ENCODE results near the gene MINK1.
A peak's percentile ranks its signal among the peaks of the same experiment; 100 is the strongest.
"Not testable (repeated sequence)": the region's sequence is repeated elsewhere in the genome, so short reads cannot be mapped to it uniquely, and the experiment has no call there.

Gene MINK1

DNA sequence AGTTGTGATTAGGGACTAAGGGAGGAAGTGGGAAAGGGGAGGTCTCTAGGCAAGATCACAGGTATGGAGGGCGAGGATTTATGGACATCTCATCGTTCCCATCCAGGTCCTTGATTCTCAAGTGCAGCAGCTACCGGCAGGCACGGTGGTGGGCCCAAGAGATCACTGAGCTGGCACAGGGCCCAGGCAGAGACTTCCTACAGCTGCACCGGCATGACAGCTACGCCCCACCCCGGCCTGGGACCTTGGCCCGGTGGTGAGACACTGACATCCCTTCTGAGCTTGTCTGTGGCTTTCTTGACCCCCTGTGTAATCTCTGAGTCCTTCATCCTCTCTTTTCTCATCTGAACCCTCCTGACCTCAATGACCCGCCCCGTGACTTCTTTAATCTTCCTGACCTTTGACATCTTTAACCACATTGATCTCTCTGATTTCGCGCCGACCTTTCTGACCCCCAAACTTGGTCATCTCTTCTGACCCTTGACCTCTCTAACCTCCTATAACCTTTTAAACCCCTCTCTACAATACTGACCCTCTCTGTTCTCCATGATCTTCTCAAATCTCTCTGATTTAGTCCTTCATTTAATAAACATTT lies 22.3 kb upstream of the MINK1 start:
- no peak for DNase-seq (ENCODE audit: low read depth, low spot score)
- peak overlapping the region; percentile 35 for H3K27ac ChIP-seq

DNA sequence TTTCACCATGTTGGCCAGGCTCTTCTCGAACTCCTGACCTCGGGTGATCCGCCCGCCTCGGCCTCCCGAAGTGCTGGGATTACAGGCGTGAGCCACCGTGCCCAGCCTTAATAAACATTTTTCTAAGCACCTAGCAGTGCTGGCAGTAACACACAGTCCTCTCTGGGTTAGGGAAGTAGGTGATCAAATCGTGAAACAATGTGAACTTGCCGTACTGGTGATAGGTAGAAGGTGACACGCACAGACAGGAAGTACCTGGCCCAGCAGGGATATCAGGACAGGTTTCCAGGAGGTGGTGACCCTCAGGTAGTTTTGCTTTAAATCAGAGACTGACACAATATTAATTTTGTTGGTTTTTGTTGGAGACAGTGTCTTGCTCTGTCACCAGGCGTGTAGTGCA lies 21.7 kb upstream of the MINK1 start:
- no peak for DNase-seq (ENCODE audit: low read depth, low spot score)
- H3K27ac ChIP-seq, result peak overlapping the region; percentile 35

DNA sequence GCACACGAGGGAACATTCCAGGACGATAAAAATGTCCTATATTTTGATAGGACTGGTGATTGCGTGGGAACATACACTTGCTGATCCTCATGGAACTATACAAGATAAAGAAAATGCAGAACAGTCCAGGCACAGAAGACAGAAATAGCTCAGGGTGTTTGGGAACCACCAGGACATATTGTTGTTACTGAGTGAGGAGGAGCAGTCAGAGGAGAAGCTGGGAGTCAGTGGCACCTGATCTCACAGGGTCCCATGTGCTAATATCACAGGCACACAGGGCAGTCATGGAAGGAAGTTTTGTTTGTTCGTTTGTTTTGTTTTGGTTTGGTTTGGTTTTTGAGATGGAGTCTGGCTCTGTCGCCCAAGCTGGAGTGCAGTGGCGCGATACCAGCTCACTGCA lies 20.4 kb upstream of the MINK1 start:
- no peak overlapping the region for H3K27ac ChIP-seq

DNA sequence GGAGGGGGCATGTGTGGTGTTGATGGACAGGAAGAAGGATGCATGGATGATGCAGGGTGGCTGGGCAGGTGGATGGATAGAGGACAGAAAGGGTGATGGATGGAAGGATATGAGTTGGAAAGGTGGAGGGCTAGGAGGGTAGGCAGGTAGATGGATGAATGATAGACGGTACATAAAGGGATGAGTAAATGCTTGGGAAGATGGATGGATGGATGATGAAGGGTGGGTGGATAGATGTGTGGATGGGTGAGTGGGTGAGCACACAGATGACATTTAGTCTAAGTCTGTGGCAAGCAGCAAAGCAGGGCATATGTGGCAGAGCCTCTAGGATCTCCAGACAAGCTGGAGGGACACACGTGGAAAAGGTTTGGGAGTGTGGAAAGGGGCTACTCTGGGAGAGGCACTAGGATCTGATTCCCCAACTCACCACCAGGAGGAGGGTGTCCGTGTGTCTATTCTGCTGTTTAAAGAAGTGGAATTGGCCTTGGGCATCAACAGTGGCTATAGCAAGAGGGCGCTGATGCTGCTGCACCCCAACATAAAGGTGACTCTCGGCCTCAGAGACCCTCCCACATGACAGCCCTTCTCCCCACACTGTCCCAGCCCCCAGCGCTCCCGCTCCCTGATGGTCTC lies 18.0 kb upstream of the MINK1 start:
- no peak for DNase-seq (ENCODE audit: low read depth, low spot score)
- H3K27ac ChIP-seq, result no peak overlapping the region

More for the DNA sequence above, 20.4 kb upstream of the MINK1 start:
- DNase-seq (ENCODE audit: low read depth, low spot score), result no peak

DNA sequence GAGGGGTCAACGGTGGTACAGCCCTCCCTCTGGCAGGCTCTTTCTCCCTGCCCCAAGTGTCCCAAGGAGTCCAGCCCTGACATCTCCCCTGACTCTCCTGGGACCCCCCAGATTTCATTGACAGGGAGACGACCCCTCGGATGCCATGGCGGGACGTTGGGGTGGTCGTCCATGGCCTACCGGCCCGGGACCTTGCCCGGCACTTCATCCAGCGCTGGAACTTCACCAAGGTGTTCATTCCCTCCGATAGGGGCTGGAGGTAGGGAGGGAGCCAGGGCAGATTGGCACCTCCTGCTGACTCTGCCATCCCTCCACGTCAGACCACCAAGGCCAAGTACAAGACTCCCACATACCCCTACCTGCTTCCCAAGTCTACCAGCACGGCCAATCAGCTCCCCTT lies 16.3 kb upstream of the MINK1 start:
- no peak overlapping the region for H3K27ac ChIP-seq
- no peak for DNase-seq (ENCODE audit: low read depth, low spot score)

DNA sequence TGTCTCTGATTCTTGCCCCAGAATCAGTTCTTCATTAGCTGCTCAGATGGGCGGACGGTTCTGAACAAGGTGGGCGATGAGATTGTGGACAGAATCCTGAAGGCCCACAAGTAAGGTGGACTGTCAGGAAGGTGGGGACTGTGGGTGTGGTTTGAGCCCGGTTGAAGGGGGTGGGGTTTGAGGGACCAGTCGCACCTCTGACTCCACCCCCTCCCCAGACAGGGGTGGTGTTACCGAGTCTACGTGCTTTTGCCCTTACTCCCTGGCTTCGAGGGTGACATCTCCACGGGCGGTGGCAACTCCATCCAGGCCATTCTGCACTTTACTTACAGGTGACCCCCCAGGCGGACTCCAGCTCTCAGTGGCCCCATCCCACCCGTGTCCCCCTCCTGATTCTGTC lies 14.9 kb upstream of the MINK1 start:
- DNase-seq (ENCODE audit: low read depth, low spot score), result no peak
- H3K27ac ChIP-seq, result no peak overlapping the region

DNA sequence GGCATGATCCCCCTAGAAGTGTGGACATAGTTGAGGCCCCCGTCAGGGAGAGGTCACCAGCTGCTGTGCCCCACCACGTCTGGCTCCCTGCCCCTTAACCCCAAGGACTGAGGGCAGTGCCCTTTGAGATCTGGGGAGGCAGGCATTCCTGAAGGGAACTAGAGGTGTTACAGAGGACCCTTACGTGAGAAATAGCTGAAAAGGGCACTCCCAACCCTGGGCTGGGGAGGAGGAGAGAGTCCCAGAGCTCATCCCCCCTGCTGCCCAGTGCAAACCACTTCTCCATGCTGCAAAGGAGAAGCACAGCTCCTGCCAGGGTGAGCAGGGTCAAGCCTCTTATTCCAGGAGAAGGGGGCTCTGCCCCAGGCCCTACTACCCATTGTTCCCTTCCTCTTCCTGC lies 10.3 kb upstream of the MINK1 start:
- H3K27ac ChIP-seq, result no peak overlapping the region
- DNase-seq (ENCODE audit: low read depth, low spot score), result no peak

DNA sequence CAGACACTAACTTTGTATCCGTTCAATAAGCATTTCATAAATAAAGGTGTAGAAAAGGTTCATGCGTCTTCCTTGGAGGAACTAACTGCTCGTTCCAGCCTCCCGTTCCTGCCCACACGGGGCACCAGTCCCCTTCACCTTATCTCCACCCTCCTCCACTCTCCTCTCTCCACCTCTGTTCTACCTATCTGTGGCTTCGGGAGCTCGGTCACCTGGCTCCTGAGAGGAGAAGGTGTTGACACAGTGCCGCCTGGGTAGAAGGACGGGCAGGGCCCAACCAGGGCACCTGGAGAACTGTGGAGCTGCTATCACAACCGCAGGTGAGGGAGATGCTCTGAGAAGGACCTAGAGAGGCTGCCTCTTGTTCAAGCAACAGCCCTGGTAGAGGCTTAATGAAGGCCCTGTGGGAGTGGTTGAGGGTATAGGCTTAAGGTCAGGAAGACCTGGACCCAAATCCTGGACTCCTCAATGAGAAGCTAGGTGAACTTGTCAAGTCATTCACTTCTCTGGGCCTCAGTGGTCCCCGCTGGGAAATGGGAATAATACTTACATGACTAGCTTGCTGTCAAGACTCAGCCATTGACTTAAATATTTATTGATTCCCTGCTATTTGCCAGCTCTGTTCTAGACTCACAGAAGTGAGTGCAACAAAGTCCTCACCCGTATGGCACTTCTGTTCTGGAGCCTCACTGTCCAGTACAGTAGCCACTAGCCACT lies 9.6 kb upstream of the MINK1 start:
- H3K27ac ChIP-seq, result no peak overlapping the region
- no peak for DNase-seq (ENCODE audit: low read depth, low spot score)

DNA sequence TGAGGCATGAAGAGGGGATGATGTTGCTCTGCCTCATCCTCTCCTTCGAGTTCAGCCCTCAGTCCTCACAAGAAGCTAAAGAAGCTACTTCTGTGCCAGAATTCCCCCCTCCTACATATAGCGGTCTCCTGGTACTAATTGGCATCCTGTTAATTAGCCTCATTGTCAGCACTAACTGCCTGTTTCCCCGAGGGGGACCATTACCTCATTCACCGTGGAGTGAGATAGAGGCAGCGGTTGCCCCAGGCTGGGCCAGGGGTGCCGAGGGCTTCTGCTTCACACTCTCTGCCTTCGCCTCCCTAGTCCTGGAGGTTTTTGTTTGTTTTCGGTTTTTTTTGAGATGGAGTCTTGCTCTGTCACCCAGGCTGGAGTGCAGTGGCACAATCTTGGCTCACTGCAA lies 5.7 kb upstream of the MINK1 start:
- DNase-seq (ENCODE audit: low read depth, low spot score), result no peak
- no peak overlapping the region for H3K27ac ChIP-seq

DNA sequence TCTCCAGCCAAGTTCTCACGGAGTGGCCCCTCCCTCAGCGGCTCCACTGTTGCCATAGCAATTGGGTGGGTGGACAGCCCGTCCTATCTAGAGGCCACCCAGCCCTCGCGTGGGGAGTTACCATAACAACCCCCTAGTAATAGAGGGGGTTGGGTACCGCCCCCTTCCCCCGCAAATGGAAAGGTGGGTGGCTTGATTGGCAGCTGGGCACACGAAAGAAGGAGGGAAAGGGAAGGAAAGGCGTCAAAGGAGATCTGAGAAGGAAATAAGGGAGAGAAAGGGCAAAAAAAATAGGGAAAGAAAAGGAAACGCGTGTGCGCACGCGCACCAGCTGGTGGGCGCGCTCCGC lies 337 bp upstream of the MINK1 start:
- peak overlapping the region; percentile 86 for H3K27ac ChIP-seq
- not testable (repeated sequence) for DNase-seq (ENCODE audit: low read depth, low spot score)

DNA sequence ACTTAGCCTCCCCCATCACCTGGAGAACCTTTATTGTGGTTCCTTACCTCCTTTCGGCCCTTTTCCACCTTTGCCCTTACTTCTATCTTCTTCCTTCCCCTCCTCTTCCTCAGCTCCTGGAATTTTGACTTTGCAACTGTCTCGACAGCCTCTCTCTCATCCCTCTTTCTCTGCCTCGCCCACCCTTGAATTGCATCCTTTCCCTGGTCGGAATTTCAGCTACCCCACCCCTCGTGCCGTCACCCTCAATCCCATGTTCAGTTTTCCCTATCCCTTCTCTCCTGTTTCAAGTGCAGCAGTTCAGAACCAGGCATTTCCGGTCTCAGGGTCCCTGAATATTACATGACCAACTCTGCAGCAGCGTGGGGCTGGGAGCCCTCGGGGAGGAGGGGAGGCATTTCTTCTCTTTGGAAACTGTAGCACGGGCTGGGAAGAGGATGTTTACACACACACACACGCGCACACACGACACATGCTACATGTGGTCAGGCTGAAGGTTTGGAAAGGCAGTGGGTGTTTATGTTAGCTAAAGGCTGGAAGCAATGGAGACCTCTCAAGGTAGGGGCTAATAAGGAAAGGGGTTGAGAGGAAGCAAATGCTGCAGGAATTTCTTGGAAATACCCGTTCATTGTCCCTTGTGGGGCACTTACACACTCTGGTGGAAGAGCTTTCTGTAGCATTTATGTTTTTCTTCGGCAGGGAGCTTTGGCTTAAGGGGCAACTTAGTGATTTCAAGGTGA lies 971 bp downstream of the MINK1 start:
- no peak for DNase-seq (ENCODE audit: low read depth, low spot score)
- peak overlapping the region; percentile 86 for H3K27ac ChIP-seq

DNA sequence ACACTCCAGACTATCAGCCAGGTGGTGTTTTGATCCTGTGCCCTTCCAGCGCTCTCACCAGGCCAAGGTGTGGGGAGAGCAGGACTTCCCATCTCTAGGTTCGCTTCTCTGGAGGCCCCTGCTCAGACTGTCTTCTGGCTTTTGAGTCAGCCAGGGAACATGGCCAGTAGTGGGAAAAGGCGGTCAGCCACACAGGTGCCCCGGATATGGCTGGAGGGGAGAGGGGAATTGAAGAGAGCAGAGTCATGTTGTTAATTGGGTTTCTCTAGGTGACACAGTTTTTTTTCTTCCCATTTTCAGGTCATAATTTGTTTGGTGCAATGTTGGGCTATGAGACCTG lies 1.5 kb downstream of the MINK1 start:
- peak overlapping the region; percentile 86 for H3K27ac ChIP-seq
- DNase-seq (ENCODE audit: low read depth, low spot score), result no peak

DNA sequence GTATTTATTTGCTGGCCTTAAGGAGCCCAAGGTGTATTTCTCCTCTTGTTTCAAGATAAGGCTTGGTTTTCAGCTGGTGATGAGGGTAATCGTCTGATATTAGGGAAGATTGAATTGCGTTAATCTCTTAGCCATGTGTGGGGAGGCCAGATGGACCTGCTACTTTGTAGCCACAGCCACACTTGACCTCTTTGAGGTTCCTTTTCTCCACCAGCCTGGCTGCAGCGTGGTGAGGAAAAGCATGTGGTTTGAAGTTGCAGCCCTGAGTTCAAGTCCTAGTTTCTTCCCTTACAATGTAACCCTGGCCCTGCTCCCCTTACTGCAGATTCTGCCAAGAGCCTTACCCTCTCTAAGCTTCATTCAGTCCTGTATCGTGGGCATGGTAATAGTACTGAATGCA lies 3.1 kb downstream of the MINK1 start:
- DNase-seq (ENCODE audit: low read depth, low spot score), result no peak
- no peak overlapping the region for H3K27ac ChIP-seq

DNA sequence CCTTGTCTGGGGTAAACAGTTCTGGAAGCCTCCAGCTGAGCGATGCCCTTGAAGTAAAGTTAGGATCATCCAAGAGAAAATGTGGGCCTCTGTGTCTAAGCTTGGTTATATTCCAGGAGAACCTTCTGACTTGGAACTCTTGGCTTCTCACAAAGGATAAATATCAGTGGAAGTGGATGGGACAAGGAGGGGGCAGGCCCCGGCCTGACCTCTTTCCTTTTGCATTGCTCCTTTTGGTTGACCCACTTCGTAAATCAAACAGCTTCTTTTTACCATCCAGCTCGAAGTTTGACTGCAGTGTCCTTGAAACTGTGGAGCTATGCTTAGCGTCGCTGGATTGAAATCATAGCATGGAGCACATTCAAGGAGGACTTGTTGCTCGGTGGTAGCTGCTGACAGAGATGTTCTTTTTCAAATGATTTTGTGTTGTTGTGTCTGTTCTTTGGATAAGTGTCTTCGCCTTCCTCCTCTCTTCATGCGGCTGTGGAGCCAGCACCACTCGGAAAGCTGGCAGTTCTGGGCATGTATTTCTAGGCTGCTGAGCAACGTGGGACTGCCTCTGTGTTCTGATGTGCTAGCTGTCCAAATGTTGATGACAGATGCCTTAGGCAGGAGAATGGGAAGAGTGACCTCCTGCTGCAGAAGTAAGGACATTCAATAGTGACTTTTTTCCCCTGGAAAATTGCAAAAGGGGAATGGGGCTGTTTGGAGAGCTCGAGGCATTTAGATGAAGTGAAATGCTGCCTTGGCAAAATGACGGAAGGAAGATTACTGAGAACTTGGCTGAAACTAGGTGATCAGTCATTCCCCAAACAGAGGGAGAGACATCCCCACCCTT lies 4.5 kb downstream of the MINK1 start:
- no peak for DNase-seq (ENCODE audit: low read depth, low spot score)
- no peak overlapping the region for H3K27ac ChIP-seq

DNA sequence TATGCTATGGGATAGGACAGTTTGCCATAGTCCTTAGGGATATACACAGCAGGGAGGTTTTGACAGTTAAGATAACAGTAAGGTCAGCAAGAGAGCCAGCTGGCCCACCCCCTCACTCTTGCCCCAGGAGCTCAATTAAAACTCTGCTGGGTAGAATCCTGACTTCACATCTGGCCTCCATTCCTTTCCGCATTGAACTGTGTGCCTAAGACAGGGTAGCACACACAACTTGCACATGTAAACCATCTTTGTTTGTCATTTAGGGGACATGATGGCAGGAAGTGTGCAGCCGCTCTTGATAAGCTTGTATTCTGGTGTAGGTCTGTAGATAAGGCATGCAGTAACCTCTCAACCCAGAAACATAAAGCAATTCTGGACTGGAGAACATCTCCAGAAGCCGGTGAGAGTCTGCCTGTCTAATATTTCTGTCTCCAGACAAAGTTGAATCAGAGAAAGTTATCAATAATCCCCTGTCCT lies 5.2 kb downstream of the MINK1 start:
- DNase-seq (ENCODE audit: low read depth, low spot score), result no peak
- H3K27ac ChIP-seq, result no peak overlapping the region

DNA sequence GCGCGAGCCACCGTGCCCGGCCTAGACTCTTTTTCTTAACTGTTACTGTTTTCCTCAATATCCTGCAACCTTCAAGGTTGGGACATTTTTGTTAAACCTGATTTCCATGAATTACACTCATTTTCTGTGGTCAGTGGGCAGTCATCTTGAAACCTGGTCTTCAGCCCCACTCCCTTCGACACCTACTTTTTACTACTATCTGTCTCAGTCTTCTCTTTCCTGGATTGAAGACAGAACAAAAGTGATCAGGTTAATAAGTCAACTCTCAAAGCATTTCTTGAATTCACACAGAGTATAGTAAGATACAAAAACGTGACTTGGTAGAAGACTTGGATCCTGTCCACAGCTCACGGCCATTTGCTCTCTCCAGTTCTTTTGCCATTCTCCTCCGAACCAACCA lies 6.1 kb downstream of the MINK1 start:
- H3K27ac ChIP-seq, result no peak overlapping the region
- no peak for DNase-seq (ENCODE audit: low read depth, low spot score)

DNA sequence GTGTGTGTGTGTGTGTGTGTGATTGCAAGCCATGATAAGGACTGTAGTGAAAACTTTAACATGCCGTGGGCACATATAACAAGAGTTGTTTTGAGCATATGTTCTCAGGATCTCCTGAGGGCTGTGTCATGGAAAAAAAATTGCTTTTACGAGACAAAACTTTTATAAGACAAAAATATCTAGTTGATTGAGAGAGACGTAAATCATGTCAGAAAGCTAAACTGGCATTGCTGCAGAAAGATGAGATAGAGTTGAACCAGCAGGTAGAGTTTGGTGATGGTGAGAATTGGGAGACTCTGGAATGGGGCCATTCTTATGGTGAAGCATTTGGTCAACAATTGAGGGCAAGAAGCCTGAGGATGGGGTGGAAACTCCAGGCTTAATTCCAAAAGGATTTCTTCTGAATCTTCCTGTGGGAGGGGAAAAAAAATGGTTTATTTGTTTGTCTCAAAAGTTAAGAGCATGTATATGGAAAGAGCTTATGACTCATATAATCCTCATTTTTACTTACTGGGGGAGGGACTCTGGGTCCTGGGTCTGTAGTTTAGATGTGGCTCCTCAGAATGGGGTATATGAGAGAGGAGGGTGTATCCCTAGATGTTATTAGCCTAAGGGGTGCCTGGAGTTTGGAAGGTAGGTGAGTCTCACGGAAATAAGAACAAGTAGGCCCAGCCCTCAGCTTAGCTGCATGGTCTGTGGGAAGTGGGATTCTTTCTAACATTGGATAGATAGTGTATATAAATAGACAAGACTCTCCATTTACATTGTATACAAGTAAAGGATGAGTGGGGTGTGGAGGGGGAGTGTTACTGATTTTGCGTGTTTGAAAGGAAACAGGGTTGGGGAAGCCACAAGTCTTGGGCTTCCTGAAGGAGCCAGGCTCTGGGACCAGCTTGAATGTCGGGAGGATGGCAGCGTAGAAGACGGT lies 7.1 kb downstream of the MINK1 start:
- peak overlapping the region; percentile 2 for H3K27ac ChIP-seq
- no peak for DNase-seq (ENCODE audit: low read depth, low spot score)

DNA sequence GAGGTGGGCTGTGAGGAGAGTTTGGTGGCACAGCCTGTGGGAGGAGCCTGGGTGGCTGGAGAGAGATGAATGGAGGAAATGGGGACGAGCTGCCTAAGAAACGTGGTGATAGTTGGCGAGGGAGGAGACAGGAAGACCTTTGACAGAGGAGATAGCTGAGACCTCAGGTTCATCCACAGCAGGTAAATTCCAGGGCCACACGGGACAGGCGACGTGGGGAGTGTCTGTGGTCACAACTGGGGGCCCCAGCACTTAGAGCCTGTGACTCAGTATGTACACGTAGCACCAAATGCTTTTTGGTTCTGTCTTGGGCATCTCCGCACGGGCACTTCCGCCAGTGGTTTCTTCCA lies 7.7 kb downstream of the MINK1 start:
- peak overlapping the region; percentile 2 for H3K27ac ChIP-seq
- no peak for DNase-seq (ENCODE audit: low read depth, low spot score)

DNA sequence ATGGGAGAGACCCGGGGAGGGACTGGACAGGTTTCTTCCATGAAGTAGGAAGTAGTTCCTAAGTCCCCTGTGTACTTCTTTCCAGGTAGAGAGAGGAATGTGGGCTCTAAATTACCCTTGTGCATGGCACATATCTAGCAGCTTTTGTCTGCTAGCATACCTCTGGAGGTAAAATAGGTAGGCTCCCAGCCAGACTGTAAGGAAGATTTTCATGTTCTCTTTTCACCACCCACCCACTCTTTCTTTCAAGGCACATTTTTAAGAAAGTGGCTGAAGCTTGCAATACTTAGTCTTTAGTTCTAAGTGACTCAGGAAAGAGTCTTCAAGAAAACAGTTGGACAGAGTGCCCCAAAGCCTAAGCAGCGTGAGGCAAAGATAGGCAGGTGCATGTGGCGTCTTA lies 9.2 kb downstream of the MINK1 start:
- DNase-seq (ENCODE audit: low read depth, low spot score), result no peak
- H3K27ac ChIP-seq, result no peak overlapping the region
